Activated B cell treated with CpG ODN at 0.5 μM for 24 hours (primary cell): ENCODE data around the gene EVI5L. TPM values are rescaled to one million over a fixed set of nuclear protein-coding genes. Genes with fewer than 3 reads are reported as not detected.
A peak's percentile ranks its signal among the peaks of the same experiment; 100 is the strongest.

Experiments
- ATAC-seq: fragments of 200-7000 bp; cut with Tn5 transposase; one replicate; pipeline ENCODE4 v1.10.0; 2021; ENCODE audit warnings: low read depth, mild to moderate bottlenecking, moderate library complexity
- CTCF ChIA-PET: fragments of 350-600 bp; sonication (Branson Sonifier 250); formaldehyde crosslinking; loops from one replicate; lab custom pipeline; 2021; ENCODE audit warnings: antibody characterized with exemption; lab: Charles Lee
- POLR2A ChIA-PET: fragments of 350-600 bp; sonication (Branson Sonifier 250); formaldehyde crosslinking; loops from one replicate; lab custom pipeline; 2021; ENCODE audit warnings: antibody characterized with exemption; lab: Charles Lee
- DNase-seq: peaks from one replicate; pipeline ENCODE4 v3.0.0; 2022
- H3K27ac Mint-ChIP-seq: one replicate; pipeline ENCODE4 v1.8.0; 2020; ENCODE audit warnings: mixed read lengths
- H3K27me3 Mint-ChIP-seq: one replicate; pipeline ENCODE4 v1.8.0; 2021; ENCODE audit warnings: mixed read lengths
- H3K36me3 Mint-ChIP-seq: one replicate; pipeline ENCODE4 v1.8.0; 2021; ENCODE audit warnings: low read depth, mixed read lengths
- H3K4me1 Mint-ChIP-seq: one replicate; pipeline ENCODE4 v1.8.0; 2021; ENCODE audit warnings: mixed read lengths
- H3K4me3 Mint-ChIP-seq: one replicate; pipeline ENCODE4 v1.8.0; 2020; ENCODE audit warnings: mild to moderate bottlenecking, mixed read lengths
- H3K9me3 Mint-ChIP-seq: one replicate; pipeline ENCODE4 v1.8.0; 2020; ENCODE audit warnings: mixed read lengths
- CTCF ChIP-seq: fragments of 200-600 bp; IDR thresholded peaks from one replicate; pipeline ENCODE4 v1.8.0; 2022; ENCODE audit warnings: antibody characterized with exemption, mild to moderate bottlenecking
- intact Hi-C: fragments of 100-400 bp; cut with micrococcal nuclease; formaldehyde crosslinking; loops from one replicate; pipeline ENCODE4 v1.15.1; 2024
- total RNA-seq: library from RNA; stranded (reverse); gene quantifications from 2 replicates; pipeline ENCODE4 v1.2.3, GENCODE V29; 2022

The EVI5L gene
- total RNA-seq, 1 donor from 2014 or later: 12.8 TPM

DNA sequence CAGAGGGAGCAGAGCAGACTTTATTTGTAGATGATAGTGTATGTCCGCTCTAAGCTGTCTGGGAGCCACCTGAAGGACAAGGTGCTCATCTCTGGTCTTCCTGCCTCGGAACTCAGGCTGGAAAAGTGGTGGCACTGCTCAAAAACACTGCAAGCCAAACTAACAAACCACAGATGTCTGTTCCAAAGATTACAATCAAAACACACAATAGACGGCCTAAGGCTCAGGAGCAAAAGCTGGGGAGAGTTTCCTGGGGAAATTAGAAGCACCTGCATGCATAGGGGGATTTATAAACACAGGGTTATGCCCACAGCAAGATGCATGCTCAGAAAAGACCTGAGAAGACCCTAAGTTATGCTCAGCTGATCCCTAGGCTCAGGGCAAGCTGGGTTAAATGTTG lies 9.4 kb upstream of the EVI5L start:
- H3K9me3 Mint-ChIP-seq: peaks cover 3% of the 10 kb centered on the region

GRCh38 chr19:7822910-7823515 lies 7.0 kb upstream of the EVI5L start:
- peaks cover 11% of the 10 kb centered on the region for H3K4me1 Mint-ChIP-seq
- CTCF ChIA-PET: no interaction called here

More for the DNA sequence above, 9.4 kb upstream of the EVI5L start:
- peaks cover 14% of the 10 kb centered on the region for H3K27me3 Mint-ChIP-seq
- intact Hi-C loops: no loop called here
- peaks cover 22% of the 10 kb centered on the region for H3K4me1 Mint-ChIP-seq
- no peak overlapping the region for H3K27ac Mint-ChIP-seq
- no peak for DNase-seq
- ChIA-PET POLR2A (interaction anchor here (1.2 kb wide), 1 partner anchor 144 kb away, joined by 3 read pairs; the partner anchor contains the start of gene MCEMP1), CTCF (no interaction called here)
- ATAC-seq: no peak
- no peak for TF ChIP-seq CTCF
- no peak overlapping the region for H3K4me3 Mint-ChIP-seq
- H3K36me3 Mint-ChIP-seq: no peaks in the 10 kb centered on the region

DNA sequence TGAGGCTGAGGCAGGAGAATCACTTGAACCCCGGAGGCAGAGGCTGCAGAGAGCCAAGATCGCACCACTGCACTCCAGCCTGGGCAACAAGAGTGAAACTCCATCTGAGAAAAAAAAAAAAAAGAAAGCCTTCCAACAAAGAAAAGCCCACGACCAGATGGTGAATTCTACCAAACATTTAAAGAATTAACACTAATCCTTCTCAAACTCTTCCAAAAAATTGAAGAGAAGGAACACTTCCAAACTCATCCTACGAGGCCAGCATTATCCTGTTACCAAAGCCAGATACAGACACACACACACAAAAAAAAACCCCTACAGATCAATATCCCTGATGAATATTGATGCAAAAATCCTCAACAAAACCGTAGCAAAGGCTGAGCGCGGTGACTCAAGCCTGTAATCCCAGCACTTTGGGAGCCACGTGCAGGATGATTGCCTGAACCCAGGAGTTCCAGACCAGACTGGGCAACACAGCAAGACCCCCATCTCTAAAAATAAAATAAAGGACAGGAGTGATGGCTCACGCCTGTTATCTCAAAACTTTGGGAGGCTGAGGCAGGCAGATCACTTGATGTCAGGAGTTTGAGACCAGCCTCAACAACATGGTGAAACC lies 6.2 kb upstream of the EVI5L start:
- peaks cover 14% of the 10 kb centered on the region for H3K27me3 Mint-ChIP-seq
- H3K27ac Mint-ChIP-seq: no peak overlapping the region
- no peaks in the 10 kb centered on the region for H3K36me3 Mint-ChIP-seq
- H3K4me3 Mint-ChIP-seq: no peak overlapping the region
- peaks cover 8% of the 10 kb centered on the region for H3K4me1 Mint-ChIP-seq
- no peak for TF ChIP-seq CTCF
- no peaks in the 10 kb centered on the region for H3K9me3 Mint-ChIP-seq
- ChIA-PET CTCF (no interaction called here), POLR2A (no interaction called here)
- ATAC-seq (no peak), DNase-seq (no peak)
- intact Hi-C loops: no loop called here

More at GRCh38 chr19:7822910-7823515, 7.0 kb upstream of the EVI5L start:
- no peak for DNase-seq
- TF ChIP-seq CTCF: no peak
- intact Hi-C loops: no loop called here
- Mint-ChIP-seq H3K4me3 (no peak overlapping the region), H3K27ac (no peak overlapping the region), H3K27me3 (peaks cover 14% of the 10 kb centered on the region), H3K9me3 (no peaks in the 10 kb centered on the region), H3K36me3 (no peaks in the 10 kb centered on the region)
- ATAC-seq: no peak
- POLR2A ChIA-PET: interaction anchor here (0.6 to 0.7 kb wide), 2 partner anchors 60 to 325 kb away, joined by 7 read pairs; no protein-coding TSS in a partner anchor

- H3K4me1 Mint-ChIP-seq: peaks cover 23% of the 10 kb centered on the region
- peak overlapping the region; percentile 80 for H3K27ac Mint-ChIP-seq
- peak overlapping the region; percentile 86 for H3K4me3 Mint-ChIP-seq
- H3K9me3 Mint-ChIP-seq: no peaks in the 10 kb centered on the region
- no peaks in the 10 kb centered on the region for H3K36me3 Mint-ChIP-seq
- intact Hi-C loops: loop anchor here (1.0 kb wide), 7 partner anchors 10 to 171 kb away; partner anchors contain the start of genes MAP2K7 and SNAPC2
- DNase-seq (no peak), ATAC-seq (no peak)
- no peaks in the 10 kb centered on the region for H3K27me3 Mint-ChIP-seq
- ChIA-PET POLR2A (interaction anchor here (0.7 to 2.6 kb wide), 2 partner anchors 10 to 1667 kb away, joined by 3 to 7 read pairs; no protein-coding TSS in a partner anchor), CTCF (interaction anchor here (1.0 kb wide), 1 partner anchor 10 kb away, joined by 3 read pairs; no protein-coding TSS in a partner anchor)
- no peak for TF ChIP-seq CTCF
Observed at GRCh38 chr19:7829166-7829520, 875 bp upstream of the EVI5L start.

DNA sequence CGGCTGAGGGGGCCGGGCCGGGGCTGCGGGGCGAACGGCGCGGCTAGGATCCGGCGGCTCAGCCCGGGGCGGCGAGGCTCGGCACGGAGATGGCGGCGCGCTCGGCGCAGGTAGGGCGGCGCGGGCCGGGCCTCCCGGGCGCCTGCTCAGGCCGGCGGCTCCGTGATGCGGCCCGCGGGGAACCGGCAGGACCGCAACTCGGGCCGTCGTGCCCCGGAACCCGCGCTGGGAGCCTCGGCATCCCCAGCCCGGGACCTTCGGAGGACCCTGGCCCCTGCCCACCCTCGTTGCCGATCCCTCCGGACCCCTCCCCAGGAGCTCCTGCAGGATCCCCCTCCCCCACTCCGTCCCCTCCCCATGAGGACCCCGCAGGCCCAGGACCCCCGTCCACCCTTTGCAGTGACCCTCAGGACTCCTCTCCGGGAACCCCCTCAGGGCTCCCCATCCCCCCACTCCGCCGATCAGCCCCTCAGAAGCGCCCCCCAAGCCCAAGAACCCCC lies 304 bp downstream of the EVI5L start:
- ChIA-PET POLR2A (interaction anchor here (0.6 to 1.1 kb wide), 2 partner anchors 58 to 90 kb away, joined by 3 to 4 read pairs; partner anchors contain the start of gene SNAPC2), CTCF (interaction anchor here (0.7 to 1.5 kb wide), 2 partner anchors 12 to 23 kb away, joined by 3 read pairs; no protein-coding TSS in a partner anchor)
- H3K9me3 Mint-ChIP-seq: no peaks in the 10 kb centered on the region
- H3K4me3 Mint-ChIP-seq: peak overlapping the region; percentile 77
- DNase-seq (no peak), ATAC-seq (no peak)
- H3K27ac Mint-ChIP-seq: no peak overlapping the region
- TF ChIP-seq CTCF: no peak
- no peaks in the 10 kb centered on the region for H3K27me3 Mint-ChIP-seq
- H3K36me3 Mint-ChIP-seq: no peaks in the 10 kb centered on the region
- intact Hi-C loops: loop anchor here (1.0 kb wide), 1 partner anchor 308 kb away; the partner anchor contains the start of gene MCOLN1
- H3K4me1 Mint-ChIP-seq: peaks cover 23% of the 10 kb centered on the region
